Kidney epithelial cell (primary cell): Measurements from ENCODE around the gene LEP. TPM values are rescaled to one million over a fixed set of nuclear protein-coding genes. Genes with fewer than 3 reads are reported as not detected.

Experiments
- DNase-seq: peaks from one replicate; pipeline ENCODE4 v3.0.0-alpha.2; 2010; ENCODE audit warnings: low read depth
- H3K27me3 ChIP-seq: 2 replicates; pipeline ENCODE4 v1.6.0; 2011; ENCODE audit warnings: low read length; ENCODE audit not compliant: control insufficient read depth, insufficient read depth
- H3K36me3 ChIP-seq: 2 replicates; pipeline ENCODE4 v1.5.1; 2011; ENCODE audit warnings: low read length; ENCODE audit not compliant: control insufficient read depth, insufficient read depth
- H3K4me3 ChIP-seq: 2 replicates; pipeline ENCODE4 v1.5.1; 2011; ENCODE audit warnings: low read depth, mild to moderate bottlenecking, control low read depth, low read length
- CTCF ChIP-seq: IDR thresholded peaks from 2 replicates; pipeline ENCODE4 v1.5.1; 2011; ENCODE audit warnings: mild to moderate bottlenecking, moderate library complexity, low read length, control low read depth, inconsistent platforms; ENCODE audit not compliant: insufficient read depth, poor library complexity, severe bottlenecking
- total RNA-seq: library from RNA; depleted of rRNA; stranded (reverse); fragments of >200 nt; gene quantifications from 2 replicates; pipeline ENCODE4 v1.2.3, GENCODE V29; 2015

LEP gene
- total RNA-seq, 1 donor from 2014 or later: not detected

- no peak for TF ChIP-seq CTCF
- peaks cover 20% of the 10 kb centered on the region for H3K27me3 ChIP-seq
- no peaks in the 10 kb centered on the region for H3K36me3 ChIP-seq
- H3K4me3 ChIP-seq: no peak overlapping the region
- no peak for DNase-seq
Observed at GRCh38 chr7:128214463-128214862, 26.6 kb upstream of the LEP start.

- Histone ChIP-seq H3K36me3 (no peaks in the 10 kb centered on the region), H3K27me3 (peaks cover 21% of the 10 kb centered on the region), H3K4me3 (no peak overlapping the region)
- DNase-seq: no peak
- TF ChIP-seq CTCF: no peak
Observed at GRCh38 chr7:128215281-128215680, 25.8 kb upstream of the LEP start.

- H3K27me3 ChIP-seq: peaks cover 20% of the 10 kb centered on the region
- TF ChIP-seq CTCF: no peak
- H3K36me3 ChIP-seq: no peaks in the 10 kb centered on the region
- H3K4me3 ChIP-seq: no peak overlapping the region
- DNase-seq: no peak
Observed at GRCh38 chr7:128215739-128216138, 25.3 kb upstream of the LEP start.

GRCh38 chr7:128217030-128217805 is 23.9 kb upstream of the LEP start:
- Histone ChIP-seq H3K4me3 (no peak overlapping the region), H3K27me3 (peaks cover 10% of the 10 kb centered on the region), H3K36me3 (no peaks in the 10 kb centered on the region)
- DNase-seq: no peak
- no peak for TF ChIP-seq CTCF

DNA sequence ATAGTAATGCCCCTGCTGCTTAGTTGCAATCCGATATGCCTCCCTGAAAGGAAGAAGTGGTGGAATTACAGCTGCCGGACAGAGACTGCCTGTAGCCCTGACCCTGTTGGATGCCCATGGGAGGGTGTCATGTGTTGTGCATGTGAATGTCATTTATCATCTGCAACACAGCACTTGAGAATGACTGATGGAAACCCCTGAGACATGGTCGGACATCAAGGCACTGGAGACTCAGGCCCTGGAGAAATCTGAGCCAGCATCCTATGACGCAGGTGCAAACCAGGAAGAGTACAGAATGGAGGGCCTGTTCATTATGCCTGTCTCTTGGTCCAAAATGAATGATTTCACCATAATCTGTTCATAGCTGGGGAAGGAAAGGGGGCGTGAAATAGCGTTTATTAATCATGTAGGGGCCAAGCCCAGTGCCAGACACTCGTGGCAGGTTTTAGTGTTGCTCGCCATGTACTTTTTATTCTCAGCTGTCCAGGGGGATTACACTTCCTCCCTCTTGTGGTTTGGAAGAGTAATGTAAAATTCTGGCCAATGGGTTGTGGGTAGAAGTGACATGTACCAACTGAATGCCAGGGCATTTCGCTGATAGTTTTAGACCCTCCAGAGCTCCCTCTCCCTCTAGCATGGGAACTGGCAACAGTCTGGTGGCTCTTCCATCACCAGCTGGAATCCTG is 23.0 kb upstream of the LEP start:
- Histone ChIP-seq H3K36me3 (no peaks in the 10 kb centered on the region), H3K4me3 (no peak overlapping the region), H3K27me3 (peaks cover 8% of the 10 kb centered on the region)
- peak; percentile 12 for TF ChIP-seq CTCF
- no peak for DNase-seq
